ENCODE data around the gene FERMT3.

Gene FERMT3

GRCh38 chr11:64249563-64250414, 43.3 kb downstream of the FERMT3 start:
- DNase-seq (ENCODE audit: low read depth): no peak

- DNase-seq (ENCODE audit: low read depth): no peak
These were observed 44.0 kb downstream of the FERMT3 start for GRCh38 chr11:64250415-64251015.

- DNase-seq (ENCODE audit: low read depth): peak; percentile 41
These were observed 44.7 kb downstream of the FERMT3 start, which contains the start of gene PLCB3 for GRCh38 chr11:64251016-64251752. TSS of gene PLCB3 (plus strand) at chr11:64251530. CDS start at chr11:64251650, 120 bp downstream.

GRCh38 chr11:64251753-64252002, 45.2 kb downstream of the FERMT3 start:
- DNase-seq (ENCODE audit: low read depth): no peak

- DNase-seq (ENCODE audit: low read depth): no peak
These were observed 45.7 kb downstream of the FERMT3 start for GRCh38 chr11:64252003-64252872.

- DNase-seq (ENCODE audit: low read depth): no peak
These were observed 46.5 kb downstream of the FERMT3 start for GRCh38 chr11:64253043-64253442.

GRCh38 chr11:64253481-64253880, 47.0 kb downstream of the FERMT3 start:
- DNase-seq (ENCODE audit: low read depth): no peak

- DNase-seq (ENCODE audit: low read depth): no peak
These were observed 47.8 kb downstream of the FERMT3 start for GRCh38 chr11:64254326-64254725.

GRCh38 chr11:64255135-64256128, 48.9 kb downstream of the FERMT3 start:
- DNase-seq (ENCODE audit: low read depth): no peak

GRCh38 chr11:64256300-64256699, 49.8 kb downstream of the FERMT3 start:
- no peak for DNase-seq (ENCODE audit: low read depth)

- DNase-seq (ENCODE audit: low read depth): no peak
These were observed 51.8 kb downstream of the FERMT3 start for GRCh38 chr11:64258356-64258755.

GRCh38 chr11:64258946-64259532, 52.5 kb downstream of the FERMT3 start:
- DNase-seq (ENCODE audit: low read depth): no peak

GRCh38 chr11:64259533-64260067, 53.1 kb downstream of the FERMT3 start:
- no peak for DNase-seq (ENCODE audit: low read depth)

GRCh38 chr11:64260147-64260708, 53.7 kb downstream of the FERMT3 start:
- DNase-seq (ENCODE audit: low read depth): no peak

- no peak for DNase-seq (ENCODE audit: low read depth)
These were observed 55.1 kb downstream of the FERMT3 start for GRCh38 chr11:64261556-64262080.

GRCh38 chr11:64262271-64263002, 55.9 kb downstream of the FERMT3 start:
- no peak for DNase-seq (ENCODE audit: low read depth)

GRCh38 chr11:64263021-64263946, 56.8 kb downstream of the FERMT3 start:
- no peak for DNase-seq (ENCODE audit: low read depth)

- DNase-seq (ENCODE audit: low read depth): no peak
These were observed 57.4 kb downstream of the FERMT3 start for GRCh38 chr11:64263947-64264317.
